Duodenal mucosa (tissue), 2 donors: ENCODE results near the gene TIFAB.

Source experiments
- H3K27ac ChIP-seq: one replicate; pipeline ENCODE4 v1.7.0; 2013; ENCODE audit warnings: low read depth, low read length
- H3K27me3 ChIP-seq, 2 donors: one replicate each; pipeline ENCODE4 v1.7.0; 2013; ENCODE audit warnings: low read length in 2 of 2, control low read depth in 1 of 2; ENCODE audit not compliant: insufficient read depth in 2 of 2, control insufficient read depth in 1 of 2
- H3K36me3 ChIP-seq, 2 donors: one replicate each; pipeline ENCODE4 v1.7.0; 2013; ENCODE audit warnings: low read length in 2 of 2, control low read depth in 1 of 2; ENCODE audit not compliant: insufficient read depth in 2 of 2, control insufficient read depth in 1 of 2
- H3K4me1 ChIP-seq, 2 donors: one replicate each; pipeline ENCODE4 v1.7.0; 2013; ENCODE audit warnings: low read length in 2 of 2, control low read depth in 1 of 2; ENCODE audit not compliant: insufficient read depth in 2 of 2, control insufficient read depth in 1 of 2
- H3K4me3 ChIP-seq, 2 donors: one replicate each; pipeline ENCODE4 v1.7.0; 2013; ENCODE audit warnings: low read length in 2 of 2, low read depth in 1 of 2
- H3K9ac ChIP-seq, 2 donors: one replicate each; pipeline ENCODE4 v1.7.0; 2013; ENCODE audit warnings: low read length in 2 of 2, low read depth in 1 of 2
- H3K9me3 ChIP-seq, 2 donors: one replicate each; pipeline ENCODE4 v1.7.0; 2013; ENCODE audit warnings: low read length in 2 of 2, control low read depth in 1 of 2; ENCODE audit not compliant: control insufficient read depth in 1 of 2

The TIFAB gene

DNA sequence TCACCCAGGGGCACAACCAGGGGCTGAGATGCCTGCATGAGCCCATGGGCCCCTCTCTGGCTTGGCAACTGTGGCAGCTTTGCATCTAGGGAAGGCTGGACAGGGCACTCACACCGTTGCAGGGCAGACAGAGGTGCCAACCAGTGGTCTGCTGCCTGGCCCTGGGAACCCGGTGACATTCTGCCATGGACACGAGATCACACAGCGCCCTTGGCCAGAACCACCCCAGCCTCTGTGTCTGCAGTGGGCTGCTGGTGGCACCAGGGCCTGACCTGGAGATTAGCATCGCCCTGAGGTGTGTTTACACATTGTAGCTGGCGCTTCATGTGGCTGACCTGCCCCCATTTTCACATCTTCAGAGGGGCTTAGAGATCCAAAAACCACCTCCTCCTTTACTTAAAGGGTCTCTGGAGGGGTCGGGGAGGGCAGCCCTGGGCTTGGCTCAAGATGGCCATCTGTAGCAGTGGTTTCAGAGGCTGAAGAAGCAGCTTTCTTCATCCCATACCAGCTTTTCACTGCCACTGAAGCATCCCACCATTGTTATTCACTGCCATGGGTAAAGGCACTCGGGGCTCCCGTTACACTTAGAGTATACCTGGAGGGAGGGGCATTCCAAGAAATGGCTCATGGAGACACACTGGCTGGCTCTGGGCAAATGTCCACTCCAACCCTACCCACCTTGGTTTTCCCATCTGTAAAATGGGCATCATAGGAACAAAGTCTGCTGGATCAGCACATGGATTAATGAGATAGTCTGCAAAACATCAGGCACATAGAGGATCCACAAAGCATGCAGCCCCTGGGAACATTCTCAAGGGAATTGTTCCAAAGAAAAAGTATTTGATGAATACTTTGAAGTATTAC is 16.5 kb downstream of the TIFAB start:
- no peaks in the 10 kb centered on the region for H3K27me3 ChIP-seq
- no peak overlapping the region for H3K27ac ChIP-seq
- no peak overlapping the region for H3K4me3 ChIP-seq
- peaks cover 11 to 19% of the 10 kb centered on the region in 2 donors for H3K4me1 ChIP-seq
- H3K9me3 ChIP-seq = no peaks in the 10 kb centered on the region
- H3K36me3 ChIP-seq = no peaks in the 10 kb centered on the region
- no peak overlapping the region for H3K9ac ChIP-seq

DNA sequence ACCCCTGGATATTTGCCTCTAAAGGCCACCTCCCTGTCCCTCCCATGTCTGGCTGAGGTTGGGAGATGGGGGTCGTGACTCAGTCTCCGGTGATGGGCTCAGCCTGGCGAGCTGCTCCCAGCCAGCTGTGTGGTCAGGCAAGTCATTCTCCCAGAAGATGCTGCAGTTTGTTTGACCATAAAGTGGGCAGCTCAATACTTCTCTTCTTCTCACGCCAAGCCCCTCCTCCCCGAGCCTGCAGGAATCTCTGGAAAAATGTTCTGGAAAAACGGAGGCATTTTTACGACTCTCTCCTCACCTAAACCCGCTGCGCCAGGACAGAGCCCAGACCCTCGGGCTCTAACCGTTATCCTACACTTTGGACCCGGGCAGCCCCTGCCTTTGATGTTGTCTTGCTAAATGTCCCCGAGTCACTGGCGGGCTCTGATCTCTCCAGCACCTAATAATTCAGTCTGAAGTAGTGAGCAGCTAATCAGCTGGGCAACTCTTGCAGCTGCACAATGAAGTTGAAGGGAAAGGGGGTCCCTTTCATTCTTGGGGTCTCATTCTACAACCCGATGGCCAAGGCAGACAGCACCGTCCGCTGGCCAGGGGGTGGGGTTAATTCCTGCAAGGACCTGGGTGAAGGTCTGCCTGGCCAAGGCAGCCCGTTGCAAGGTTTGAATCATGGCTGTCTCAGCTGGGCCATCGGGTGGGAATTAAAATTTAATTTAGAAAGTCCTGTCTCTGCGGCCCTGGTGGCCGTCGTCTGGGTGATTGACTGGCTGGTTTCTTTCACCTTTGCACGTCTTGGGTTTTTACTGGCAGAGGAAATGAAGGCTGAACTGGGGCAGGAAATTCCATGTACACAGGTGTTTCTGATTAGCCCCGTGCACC is 17.3 kb downstream of the TIFAB start:
- H3K4me3 ChIP-seq = no peak overlapping the region
- H3K36me3 ChIP-seq = no peaks in the 10 kb centered on the region
- H3K27me3 ChIP-seq = no peaks in the 10 kb centered on the region
- peaks cover 11 to 19% of the 10 kb centered on the region in 2 donors for H3K4me1 ChIP-seq
- no peaks in the 10 kb centered on the region for H3K9me3 ChIP-seq
- no peak overlapping the region for H3K9ac ChIP-seq
- H3K27ac ChIP-seq = no peak overlapping the region

DNA sequence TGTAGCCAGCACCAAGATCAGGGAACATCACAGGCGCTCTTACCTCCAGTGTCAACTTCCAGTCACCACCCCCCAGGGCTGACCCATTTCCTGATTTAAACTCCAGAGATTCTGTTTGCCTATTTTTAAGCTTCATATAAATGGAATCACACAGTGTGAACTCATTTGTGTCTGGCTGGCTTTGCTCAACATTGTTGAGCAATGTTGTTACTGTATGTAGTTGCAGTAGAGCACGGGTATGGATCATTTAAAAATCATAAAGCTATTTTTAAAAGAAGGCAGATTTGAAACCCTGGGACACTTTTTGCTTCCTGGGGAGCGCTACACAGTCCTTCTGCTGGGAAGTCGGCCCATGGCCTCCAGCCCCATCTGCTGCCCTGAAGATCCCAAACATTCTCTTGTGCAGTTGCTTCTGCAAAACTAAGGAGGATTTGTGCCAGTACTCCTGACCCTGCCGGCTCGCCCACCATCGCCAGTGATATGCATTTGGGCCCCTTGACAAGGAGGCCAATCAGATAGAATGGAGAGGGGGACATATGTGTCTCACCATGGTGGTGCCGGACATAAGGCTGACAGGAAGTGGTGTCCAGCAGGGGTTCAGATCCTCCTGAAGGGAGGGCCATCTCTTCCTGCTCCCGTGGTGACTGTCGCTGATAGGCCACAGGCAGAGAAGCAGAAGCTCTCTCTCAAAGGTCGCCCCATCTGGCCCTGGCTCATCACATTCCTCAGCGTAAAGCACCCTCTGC is 18.3 kb downstream of the TIFAB start:
- peaks cover under 1 to 1% of the 10 kb centered on the region in 2 donors for H3K9me3 ChIP-seq
- H3K9ac ChIP-seq = no peak overlapping the region
- H3K27me3 ChIP-seq = no peaks in the 10 kb centered on the region
- no peaks in the 10 kb centered on the region for H3K36me3 ChIP-seq
- H3K4me1 ChIP-seq = peaks cover 11 to 17% of the 10 kb centered on the region in 2 donors
- no peak overlapping the region for H3K27ac ChIP-seq
- no peak overlapping the region for H3K4me3 ChIP-seq

DNA sequence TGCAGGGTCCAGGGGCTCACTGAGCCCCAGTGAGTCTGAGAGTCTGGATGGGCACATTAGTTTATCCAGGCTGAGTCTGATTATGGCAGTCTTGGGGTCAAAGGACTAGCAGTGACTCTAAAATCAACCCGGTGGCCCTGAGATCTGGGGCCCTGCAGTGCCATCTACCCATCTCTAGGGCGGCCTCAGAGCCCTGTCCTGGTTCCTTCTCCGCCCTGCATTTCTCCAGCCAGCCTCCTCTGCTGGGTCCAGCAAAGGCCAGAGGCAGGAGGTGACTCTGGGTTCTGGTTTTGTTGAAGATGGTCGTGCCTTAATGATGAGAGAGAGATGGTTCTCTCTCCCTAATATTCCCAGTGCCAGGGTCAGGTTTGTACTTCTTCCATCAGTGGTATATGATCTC is 20.0 kb downstream of the TIFAB start:
- Histone ChIP-seq H3K4me3 (no peak overlapping the region), H3K9me3 (peaks cover 4 to 6% of the 10 kb centered on the region in 2 donors), H3K9ac (no peak overlapping the region), H3K36me3 (no peaks in the 10 kb centered on the region), H3K4me1 (peaks cover 0 to 6% of the 10 kb centered on the region in 2 donors), H3K27ac (no peak overlapping the region), H3K27me3 (no peaks in the 10 kb centered on the region)

DNA sequence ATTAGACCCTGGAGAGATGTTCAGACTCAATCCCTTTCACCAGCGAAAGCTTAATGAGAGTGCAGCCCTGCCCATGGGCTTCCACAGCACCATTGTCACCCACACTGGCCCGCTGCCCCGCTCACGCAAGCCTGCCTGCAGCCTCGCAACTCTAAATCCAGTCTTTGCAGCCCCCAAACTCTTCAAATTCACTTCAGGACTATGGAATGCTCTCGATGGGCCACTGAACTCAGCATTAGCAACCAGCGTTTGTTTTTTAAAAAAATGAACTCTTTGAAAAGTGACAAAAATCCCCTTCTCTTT is 22.1 kb downstream of the TIFAB start:
- peaks cover 4 to 6% of the 10 kb centered on the region in 2 donors for H3K9me3 ChIP-seq
- H3K27me3 ChIP-seq = no peaks in the 10 kb centered on the region
- H3K9ac ChIP-seq = no peak overlapping the region
- H3K4me1 ChIP-seq = peaks cover 0 to 6% of the 10 kb centered on the region in 2 donors
- H3K4me3 ChIP-seq = no peak overlapping the region
- no peaks in the 10 kb centered on the region for H3K36me3 ChIP-seq
- H3K27ac ChIP-seq = no peak overlapping the region

DNA sequence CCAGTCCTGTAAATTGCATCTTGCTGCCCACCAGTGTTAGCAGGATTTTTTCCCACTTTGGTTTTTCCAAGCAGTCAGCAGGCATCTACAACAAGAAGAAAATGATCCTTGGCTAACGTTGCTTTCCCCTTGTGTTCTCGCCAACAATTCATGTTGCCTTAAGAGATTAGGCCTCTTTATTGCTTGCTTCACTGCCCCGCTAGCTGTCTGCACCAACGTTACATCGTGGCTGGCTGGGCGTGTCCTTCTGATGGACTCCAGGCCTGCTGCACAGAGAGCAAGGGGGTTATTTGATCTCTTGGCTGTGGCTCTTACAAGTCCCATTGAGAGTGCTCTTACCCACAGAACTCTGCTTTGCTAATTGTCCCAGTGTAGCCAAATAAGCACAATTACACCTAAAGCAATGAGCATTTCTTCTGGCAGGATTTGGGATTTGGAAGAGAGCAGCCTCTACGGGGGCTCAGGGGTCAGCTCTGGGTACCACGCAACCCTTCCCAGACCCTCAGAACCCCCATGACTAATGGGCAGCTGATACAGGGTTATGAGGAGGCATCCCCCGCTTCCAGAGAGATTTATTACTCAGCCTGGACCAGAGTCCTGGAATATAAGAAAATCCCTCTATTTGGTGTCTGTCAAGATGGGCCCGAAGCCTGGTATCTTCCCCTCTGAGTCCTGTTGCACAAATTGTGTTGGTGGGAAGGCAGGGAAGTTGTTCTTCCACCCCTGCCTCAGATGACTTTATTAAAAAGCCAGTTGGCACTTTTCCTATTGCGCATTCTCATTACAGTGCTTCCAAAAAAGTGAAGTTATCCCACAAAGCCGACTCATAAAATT is 22.6 kb downstream of the TIFAB start:
- H3K4me1 ChIP-seq = peaks cover 0 to under 1% of the 10 kb centered on the region in 2 donors
- H3K9me3 ChIP-seq = peaks cover 4 to 6% of the 10 kb centered on the region in 2 donors
- H3K9ac ChIP-seq = no peak overlapping the region
- H3K4me3 ChIP-seq = no peak overlapping the region
- no peak overlapping the region for H3K27ac ChIP-seq
- no peaks in the 10 kb centered on the region for H3K36me3 ChIP-seq
- peaks cover 0 to 3% of the 10 kb centered on the region in 2 donors for H3K27me3 ChIP-seq

DNA sequence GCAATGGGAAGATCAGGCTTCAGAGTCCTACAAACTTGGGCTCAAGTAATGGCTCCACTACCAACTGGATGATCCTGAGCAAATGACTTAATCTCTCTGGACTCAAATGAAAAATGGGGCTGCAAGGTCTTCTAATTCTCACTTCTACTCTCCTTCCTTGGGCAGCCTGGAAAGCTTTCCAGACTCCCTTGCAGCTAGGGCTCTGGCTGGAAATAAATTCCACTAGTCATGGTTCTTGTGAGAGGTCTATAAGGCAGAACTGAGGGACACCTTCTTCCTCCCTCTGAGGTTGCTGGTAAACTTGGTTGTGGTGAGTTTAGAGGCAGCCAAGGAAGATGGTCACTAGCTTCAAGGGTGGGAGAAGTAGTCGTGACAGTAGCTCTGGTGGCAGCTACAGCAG is 23.6 kb downstream of the TIFAB start:
- Histone ChIP-seq H3K4me1 (peaks cover 0 to 2% of the 10 kb centered on the region in 2 donors), H3K27ac (no peak overlapping the region), H3K4me3 (no peak overlapping the region), H3K27me3 (peaks cover 0 to 5% of the 10 kb centered on the region in 2 donors), H3K9me3 (peaks cover 4 to 6% of the 10 kb centered on the region in 2 donors), H3K36me3 (no peaks in the 10 kb centered on the region), H3K9ac (no peak overlapping the region)

DNA sequence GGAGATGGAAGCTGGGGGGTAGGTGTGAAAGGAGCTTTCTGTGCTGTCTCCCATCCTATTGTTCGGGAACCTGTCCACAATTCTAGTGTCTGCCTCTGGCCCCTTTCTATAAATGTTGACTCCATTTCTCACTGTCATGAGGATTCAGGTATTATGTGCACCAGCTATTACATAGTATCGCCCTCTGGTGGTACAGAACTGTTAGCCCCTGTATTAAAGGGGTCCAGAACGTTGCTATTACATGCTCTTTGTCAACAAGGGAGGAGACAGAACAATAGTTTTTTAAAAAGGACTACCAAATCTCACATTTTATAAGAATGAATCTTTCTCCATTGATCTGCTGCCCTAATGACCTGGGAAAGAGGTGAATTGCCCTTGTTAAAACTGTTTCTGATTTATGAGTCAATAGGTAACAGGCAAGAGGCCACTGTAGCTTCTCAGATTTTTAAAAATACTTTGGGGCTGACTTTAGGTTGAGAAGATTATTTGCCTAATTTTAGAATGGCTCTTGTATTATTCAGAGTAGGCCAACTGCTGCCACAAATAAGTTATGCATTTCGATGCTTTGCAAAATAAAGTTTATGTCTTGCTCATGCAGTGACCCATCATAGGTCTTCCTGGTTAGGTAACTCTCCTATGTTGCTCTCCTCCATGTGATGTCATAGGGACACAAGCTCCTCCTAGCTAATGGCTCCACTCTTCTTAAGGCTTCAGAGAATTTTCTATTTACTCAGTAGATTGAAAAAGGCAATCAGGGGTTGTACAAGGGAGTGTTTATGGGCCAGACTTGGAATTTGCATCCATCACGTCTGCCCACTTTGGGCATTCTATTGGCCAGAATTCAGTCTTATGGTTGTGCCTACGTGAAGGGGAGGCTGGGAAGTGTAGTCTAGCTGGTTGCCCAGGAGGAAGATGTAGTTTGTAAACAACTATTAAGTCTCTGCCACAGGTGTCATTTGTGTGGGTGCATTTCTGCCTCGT is 25.8 kb downstream of the TIFAB start:
- Histone ChIP-seq H3K36me3 (no peaks in the 10 kb centered on the region), H3K4me1 (peaks cover 5 to 8% of the 10 kb centered on the region in 2 donors), H3K9me3 (peaks cover 4 to 6% of the 10 kb centered on the region in 2 donors), H3K4me3 (no peak overlapping the region), H3K9ac (no peak overlapping the region), H3K27ac (no peak overlapping the region), H3K27me3 (peaks cover 0 to 5% of the 10 kb centered on the region in 2 donors)
